ENCODE measurements around the gene TNNI2. TPM values are rescaled to one million over a fixed set of nuclear protein-coding genes. Genes with fewer than 3 reads are reported as not detected.

TNNI2 gene
- polyA plus RNA-seq, 1 donor from 2014 or later = not detected

GRCh38 chr11:1880746-1881441 lies 42.1 kb downstream of the TNNI2 start:
- no peak overlapping the region for H3K4me2 ChIP-seq (ENCODE audit: low read length)
- H3K9ac ChIP-seq (ENCODE audit: low read length) = no peak overlapping the region
- no peak overlapping the region for H2AFZ ChIP-seq (ENCODE audit: low read depth, low read length)
- H3K4me3 ChIP-seq (ENCODE audit: low read length) = no peak overlapping the region
- no peaks in the 10 kb centered on the region for H3F3A ChIP-seq (ENCODE audit: insufficient read depth, low read length, poor library complexity, severe bottlenecking)
- no peaks in the 10 kb centered on the region for H3K36me3 ChIP-seq (ENCODE audit: insufficient read depth, low read length)
- no peak overlapping the region for H3K27ac ChIP-seq (ENCODE audit: low read length)
- no peaks in the 10 kb centered on the region for H4K20me1 ChIP-seq (ENCODE audit: insufficient read depth)
- H3K79me2 ChIP-seq (replicated peaks; ENCODE audit: insufficient read depth, low read length) = no peaks in the 10 kb centered on the region
- no peaks in the 10 kb centered on the region for H3K9me3 ChIP-seq (ENCODE audit: low read length)
- no peaks in the 10 kb centered on the region for H3K9me2 ChIP-seq (ENCODE audit: insufficient read depth, low read length)
- no peak for TF ChIP-seq TAF1 (IDR thresholded peaks at IDR 0.05; ENCODE audit: low read depth)
- no peak for TF ChIP-seq EZH2 (IDR thresholded peaks at IDR 0.05; ENCODE audit: borderline replicate concordance, insufficient read depth, low read length, poor library complexity, severe bottlenecking)
- TF ChIP-seq SMC3 (conservative IDR thresholded peaks at IDR 0.05; ENCODE audit: poor library complexity) = no peak
- no peak for TF ChIP-seq MXI1 (conservative IDR thresholded peaks at IDR 0.05; ENCODE audit: poor library complexity, severe bottlenecking)
- H3K27me3 ChIP-seq (ENCODE audit: insufficient read depth, low read depth, low read length) = no peaks in the 10 kb centered on the region

- no peak overlapping the region for H3K27ac ChIP-seq (ENCODE audit: low read length)
- no peaks in the 10 kb centered on the region for H3K79me2 ChIP-seq (replicated peaks; ENCODE audit: insufficient read depth, low read length)
- no peak overlapping the region for H3K4me3 ChIP-seq (ENCODE audit: low read length)
- no peaks in the 10 kb centered on the region for H3K9me3 ChIP-seq (ENCODE audit: low read length)
- no peaks in the 10 kb centered on the region for H4K20me1 ChIP-seq (ENCODE audit: insufficient read depth)
- H2AFZ ChIP-seq (ENCODE audit: low read depth, low read length) = no peak overlapping the region
- H3K27me3 ChIP-seq (ENCODE audit: insufficient read depth, low read depth, low read length) = no peaks in the 10 kb centered on the region
- no peaks in the 10 kb centered on the region for H3K9me2 ChIP-seq (ENCODE audit: insufficient read depth, low read length)
- H3F3A ChIP-seq (ENCODE audit: insufficient read depth, low read length, poor library complexity, severe bottlenecking) = no peaks in the 10 kb centered on the region
- no peak overlapping the region for H3K4me2 ChIP-seq (ENCODE audit: low read length)
- no peaks in the 10 kb centered on the region for H3K36me3 ChIP-seq (ENCODE audit: insufficient read depth, low read length)
- TF ChIP-seq CTCF (IDR thresholded peaks at IDR 0.05; ENCODE audit: poor library complexity, severe bottlenecking) (no peak), RAD21 (conservative IDR thresholded peaks at IDR 0.05) (no peak), POLR2AphosphoS5 (IDR thresholded peaks at IDR 0.05) (no peak), MXI1 (conservative IDR thresholded peaks at IDR 0.05; ENCODE audit: poor library complexity, severe bottlenecking) (no peak), SMC3 (conservative IDR thresholded peaks at IDR 0.05; ENCODE audit: poor library complexity) (no peak), EP300 (conservative IDR thresholded peaks at IDR 0.05; ENCODE audit: poor library complexity, severe bottlenecking) (no peak), EZH2 (IDR thresholded peaks at IDR 0.05; ENCODE audit: borderline replicate concordance, insufficient read depth, low read length, poor library complexity, severe bottlenecking) (no peak)
- no peak overlapping the region for H3K9ac ChIP-seq (ENCODE audit: low read length)
These were observed 42.9 kb downstream of the TNNI2 start for GRCh38 chr11:1881442-1882264.
